ENCODE measurements around the gene HIGD1A.

The HIGD1A gene

GRCh38 chr3:42739401-42740158, 64.7 kb downstream of the HIGD1A start:
- FAIRE-seq (no peak), DNase-seq (ENCODE audit: low spot score) (no peak)

DNA sequence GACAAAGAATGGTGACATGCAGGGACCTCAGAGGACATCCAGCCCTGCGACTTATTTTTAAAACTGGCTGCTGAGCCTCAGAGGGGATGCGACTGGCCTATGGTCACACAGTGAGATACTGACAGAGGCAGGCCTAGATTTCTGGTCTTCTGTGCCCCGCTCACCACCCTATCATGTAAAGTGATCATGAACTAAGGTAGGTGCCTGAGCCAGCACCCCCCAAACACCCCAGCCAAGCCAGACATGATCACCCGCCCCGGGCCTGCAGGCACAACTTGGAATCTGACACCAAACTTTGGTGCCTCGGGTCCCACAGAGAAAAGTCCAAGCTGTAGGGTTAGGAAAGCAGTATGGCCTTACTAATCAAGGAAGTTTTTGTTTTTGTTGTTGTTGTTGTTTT, 67.8 kb downstream of the HIGD1A start:
- DNase-seq (ENCODE audit: low spot score) (no peak), FAIRE-seq (no peak)

- FAIRE-seq: no peak
These were observed 68.2 kb downstream of the HIGD1A start for GRCh38 chr3:42736081-42736480.

DNA sequence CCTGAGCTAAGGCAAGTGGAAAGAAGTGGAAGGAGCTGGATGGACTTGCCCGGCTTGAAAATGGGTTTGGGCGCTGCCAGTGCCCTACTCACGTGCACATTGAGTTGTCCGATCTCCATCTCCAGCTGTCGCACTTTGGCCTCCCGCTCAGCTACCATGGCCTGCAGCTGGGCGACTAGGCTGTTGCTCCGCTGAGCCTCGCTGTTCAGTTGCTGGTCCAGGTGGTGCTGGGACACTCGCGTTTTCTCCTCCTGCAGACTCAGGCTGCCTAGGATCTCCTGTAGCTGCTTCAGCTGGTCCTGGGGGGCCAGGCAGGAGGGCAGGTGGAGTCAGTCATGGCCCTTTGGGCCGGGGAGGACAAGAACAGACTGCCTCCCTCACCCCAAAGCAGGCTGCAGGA, 68.7 kb downstream of the HIGD1A start:
- no peak for DNase-seq (ENCODE audit: low spot score)
- no peak for FAIRE-seq

More at GRCh38 chr3:42736081-42736480, 68.2 kb downstream of the HIGD1A start:
- no peak for DNase-seq (ENCODE audit: low spot score)

DNA sequence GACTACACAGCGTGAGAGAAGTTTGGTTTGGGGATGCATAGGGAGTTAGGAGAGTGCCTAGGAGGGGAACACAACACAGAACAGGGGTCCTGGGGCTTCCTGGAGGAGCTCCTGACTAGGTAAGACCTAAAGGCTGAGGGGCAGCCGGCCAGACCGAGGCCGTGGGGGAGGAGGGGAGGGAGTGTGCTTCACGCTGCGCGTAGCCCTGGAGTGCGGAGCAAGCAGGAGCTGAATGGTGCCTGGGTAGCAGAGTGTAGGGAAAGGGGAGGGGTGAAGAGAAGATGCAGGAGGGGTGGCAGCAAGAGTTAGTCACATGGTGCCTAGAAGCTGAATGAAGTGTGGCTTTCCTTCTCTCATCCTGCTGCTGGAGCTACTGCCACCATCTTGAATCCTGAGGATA, 69.3 kb downstream of the HIGD1A start:
- DNase-seq (ENCODE audit: low spot score) (no peak), FAIRE-seq (no peak)

DNA sequence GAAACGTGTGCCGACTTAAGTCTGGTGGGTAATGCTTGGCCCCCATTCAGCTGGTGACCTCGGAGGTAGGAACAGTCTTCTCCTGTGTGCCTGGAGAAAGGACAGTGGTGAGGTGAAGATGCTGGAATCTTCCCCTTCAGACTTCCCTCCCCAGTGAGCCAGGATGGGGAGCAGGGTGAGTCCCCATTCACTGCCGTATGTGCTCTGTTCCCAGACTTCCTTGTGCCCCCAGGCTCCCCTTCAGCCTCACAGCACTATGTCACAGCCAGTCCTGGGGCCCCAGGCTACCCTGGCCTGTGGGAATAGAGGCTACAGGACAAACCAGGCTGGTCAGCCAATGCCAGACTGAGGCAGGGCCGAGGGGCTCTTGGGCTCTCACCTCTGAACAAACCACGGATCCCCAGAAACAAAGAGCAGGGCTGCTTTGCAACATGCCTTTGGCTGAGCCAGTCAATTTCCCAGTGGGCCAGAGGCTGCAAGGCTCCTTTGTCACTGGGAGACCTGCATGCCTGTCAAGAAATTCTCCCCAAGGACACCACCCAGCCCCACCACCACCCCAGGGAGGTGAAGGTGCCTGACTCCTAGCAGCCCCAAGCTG, 69.9 kb downstream of the HIGD1A start:
- DNase-seq (ENCODE audit: low spot score) (no peak), FAIRE-seq (no peak)

GRCh38 chr3:42733501-42734262, 70.6 kb downstream of the HIGD1A start:
- no peak for DNase-seq (ENCODE audit: low spot score)

More at GRCh38 chr3:42733501-42734262, 70.6 kb downstream of the HIGD1A start:
- no peak for FAIRE-seq
